Neural cell (in vitro differentiated cells): ENCODE measurements around the gene TRIM14. TPM values are rescaled to one million over a fixed set of nuclear protein-coding genes. Genes with fewer than 3 reads are reported as not detected.

Source experiments
- H2AFZ ChIP-seq: fragments of 200-600, 300-800 bp; sonication (generic), shearing (Covaris generic); 2 replicates; pipeline ENCODE4 v1.6.0; 2014; ENCODE audit warnings: low read depth, mild to moderate bottlenecking, antibody characterized with exemption, low read length, moderate library complexity
- H3F3A ChIP-seq: fragments of 200-600 bp; shearing (Covaris generic); 2 replicates; pipeline ENCODE4 v1.6.1; 2016; ENCODE audit warnings: mild to moderate bottlenecking, moderate library complexity, mixed read lengths, antibody characterized with exemption, low read length; ENCODE audit not compliant: insufficient read depth, poor library complexity, severe bottlenecking
- H3K27ac ChIP-seq: fragments of 200-600, 300-800 bp; sonication (generic), shearing (Covaris generic); 2 replicates; pipeline ENCODE4 v1.5.1; 2014; ENCODE audit warnings: mild to moderate bottlenecking, low read length, moderate library complexity
- H3K27me3 ChIP-seq: fragments of 300-800, 200-600 bp; sonication (generic), shearing (Covaris generic); 2 replicates; pipeline ENCODE4 v1.6.0; 2014; ENCODE audit warnings: mild to moderate bottlenecking, low read depth, low read length, moderate library complexity; ENCODE audit not compliant: insufficient read depth
- H3K36me3 ChIP-seq: fragments of 300-800, 200-600 bp; sonication (generic), shearing (Covaris generic); 2 replicates; pipeline ENCODE4 v1.5.1; 2014; ENCODE audit warnings: mild to moderate bottlenecking, antibody characterized with exemption, low read length, moderate library complexity; ENCODE audit not compliant: insufficient read depth
- H3K4me2 ChIP-seq: fragments of 300-800, 200-600 bp; sonication (generic), shearing (Covaris generic); 2 replicates; pipeline ENCODE4 v1.6.0; 2014; ENCODE audit warnings: mild to moderate bottlenecking, low read length
- H3K4me3 ChIP-seq: fragments of 300-800, 200-600 bp; sonication (generic), shearing (Covaris generic); 2 replicates; pipeline ENCODE4 v1.5.1; 2014; ENCODE audit warnings: mild to moderate bottlenecking, low read length, moderate library complexity
- H3K79me2 ChIP-seq: fragments of 200-600 bp; shearing (Covaris generic); replicated peaks from 2 replicates; pipeline ENCODE4 v1.6.0; 2014; ENCODE audit warnings: mild to moderate bottlenecking, low read length, moderate library complexity; ENCODE audit not compliant: insufficient read depth
- H3K9ac ChIP-seq: fragments of 300-800, 200-600 bp; sonication (generic), shearing (Covaris generic); 2 replicates; pipeline ENCODE4 v1.6.1; 2016; ENCODE audit warnings: mild to moderate bottlenecking, low read length, mixed read lengths
- H3K9me2 ChIP-seq: fragments of 200-600 bp; shearing (Covaris generic); 2 replicates; pipeline ENCODE4 v1.6.1; 2016; ENCODE audit warnings: mild to moderate bottlenecking, low read length, mixed read lengths; ENCODE audit not compliant: insufficient read depth
- H3K9me3 ChIP-seq: fragments of 200-600, 300-800 bp; sonication (generic), shearing (Covaris generic); 2 replicates; pipeline ENCODE4 v1.6.1; 2016; ENCODE audit warnings: mild to moderate bottlenecking, mixed run types, low read length, moderate library complexity, mixed read lengths
- H4K20me1 ChIP-seq: fragments of 200-600 bp; shearing (Covaris generic); 2 replicates; pipeline ENCODE4 v1.6.1; 2016; ENCODE audit warnings: mild to moderate bottlenecking, mixed run types; ENCODE audit not compliant: insufficient read depth
- EP300 ChIP-seq: fragments of 450-650 bp; conservative IDR thresholded peaks from 2 replicates; pipeline ENCODE4 v1.6.1; 2014; ENCODE audit warnings: antibody characterized with exemption, mild to moderate bottlenecking, moderate library complexity; ENCODE audit not compliant: poor library complexity, severe bottlenecking
- EZH2 ChIP-seq: fragments of 200-600, 300-800 bp; shearing (Covaris generic), sonication (generic); IDR thresholded peaks from 2 replicates; pipeline ENCODE4 v1.6.1; 2014; ENCODE audit warnings: antibody characterized with exemption, low read length, borderline replicate concordance, mild to moderate bottlenecking; ENCODE audit not compliant: insufficient read depth, poor library complexity, severe bottlenecking
- MXI1 ChIP-seq: fragments of 450-650 bp; conservative IDR thresholded peaks from 2 replicates; pipeline ENCODE4 v1.6.1; 2014; ENCODE audit warnings: antibody characterized with exemption, mild to moderate bottlenecking; ENCODE audit not compliant: poor library complexity, severe bottlenecking
- POLR2AphosphoS5 ChIP-seq: IDR thresholded peaks from 2 replicates; pipeline ENCODE4 v1.6.1; 2012
- RAD21 ChIP-seq: fragments of 450-650 bp; conservative IDR thresholded peaks from 2 replicates; pipeline ENCODE4 v1.6.1; 2014; ENCODE audit warnings: antibody characterized with exemption, mild to moderate bottlenecking, moderate library complexity
- SMC3 ChIP-seq: fragments of 450-650 bp; conservative IDR thresholded peaks from 2 replicates; pipeline ENCODE4 v1.6.1; 2014; ENCODE audit warnings: antibody characterized with exemption, mild to moderate bottlenecking, moderate library complexity; ENCODE audit not compliant: poor library complexity
- TAF1 ChIP-seq: IDR thresholded peaks from 2 replicates; pipeline ENCODE4 v1.6.1; 2012; ENCODE audit warnings: low read depth
- polyA plus RNA-seq: library from polyadenylated mRNA; depleted of rRNA; stranded (reverse); fragments of >200 nt; gene quantifications from 2 replicates; pipeline ENCODE4 v1.2.3, GENCODE V29; 2014
- TF ChIP-seq, protein P1 (sequence below): fragments of 450-650 bp; IDR thresholded peaks from 2 replicates; pipeline ENCODE4 v1.5.1; 2014; ENCODE audit warnings: antibody characterized with exemption, mild to moderate bottlenecking, moderate library complexity; ENCODE audit not compliant: poor library complexity, severe bottlenecking
- TF ChIP-seq, protein P2 (sequence below): IDR thresholded peaks from 2 replicates; pipeline ENCODE4 v1.6.1; 2012; ENCODE audit warnings: borderline replicate concordance

Gene TRIM14
- polyA plus RNA-seq, 1 donor from 2014 or later, result not detected

DNA sequence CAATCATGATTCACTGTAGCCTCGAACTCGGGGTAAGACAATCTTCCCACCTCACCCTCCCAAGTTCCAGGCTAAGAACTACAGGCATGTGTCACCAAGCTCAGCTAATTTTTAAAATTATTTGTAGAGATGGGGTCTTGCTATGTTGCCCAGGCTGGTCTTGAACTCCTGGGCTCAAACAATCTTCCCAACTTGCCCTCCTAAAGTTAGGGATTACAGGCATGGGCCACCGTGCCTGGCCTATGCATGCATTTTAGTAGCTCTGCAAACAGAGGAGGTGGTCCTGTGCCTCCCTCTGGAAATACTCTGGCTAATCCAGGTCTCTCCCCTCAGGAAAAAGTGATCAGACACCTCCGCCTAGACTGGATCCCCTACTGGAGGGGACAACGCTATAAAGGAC lies 21.5 kb upstream of the TRIM14 start (continued):
- TF ChIP-seq, protein P1, sequence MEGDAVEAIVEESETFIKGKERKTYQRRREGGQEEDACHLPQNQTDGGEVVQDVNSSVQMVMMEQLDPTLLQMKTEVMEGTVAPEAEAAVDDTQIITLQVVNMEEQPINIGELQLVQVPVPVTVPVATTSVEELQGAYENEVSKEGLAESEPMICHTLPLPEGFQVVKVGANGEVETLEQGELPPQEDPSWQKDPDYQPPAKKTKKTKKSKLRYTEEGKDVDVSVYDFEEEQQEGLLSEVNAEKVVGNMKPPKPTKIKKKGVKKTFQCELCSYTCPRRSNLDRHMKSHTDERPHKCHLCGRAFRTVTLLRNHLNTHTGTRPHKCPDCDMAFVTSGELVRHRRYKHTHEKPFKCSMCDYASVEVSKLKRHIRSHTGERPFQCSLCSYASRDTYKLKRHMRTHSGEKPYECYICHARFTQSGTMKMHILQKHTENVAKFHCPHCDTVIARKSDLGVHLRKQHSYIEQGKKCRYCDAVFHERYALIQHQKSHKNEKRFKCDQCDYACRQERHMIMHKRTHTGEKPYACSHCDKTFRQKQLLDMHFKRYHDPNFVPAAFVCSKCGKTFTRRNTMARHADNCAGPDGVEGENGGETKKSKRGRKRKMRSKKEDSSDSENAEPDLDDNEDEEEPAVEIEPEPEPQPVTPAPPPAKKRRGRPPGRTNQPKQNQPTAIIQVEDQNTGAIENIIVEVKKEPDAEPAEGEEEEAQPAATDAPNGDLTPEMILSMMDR, result no peak

DNA sequence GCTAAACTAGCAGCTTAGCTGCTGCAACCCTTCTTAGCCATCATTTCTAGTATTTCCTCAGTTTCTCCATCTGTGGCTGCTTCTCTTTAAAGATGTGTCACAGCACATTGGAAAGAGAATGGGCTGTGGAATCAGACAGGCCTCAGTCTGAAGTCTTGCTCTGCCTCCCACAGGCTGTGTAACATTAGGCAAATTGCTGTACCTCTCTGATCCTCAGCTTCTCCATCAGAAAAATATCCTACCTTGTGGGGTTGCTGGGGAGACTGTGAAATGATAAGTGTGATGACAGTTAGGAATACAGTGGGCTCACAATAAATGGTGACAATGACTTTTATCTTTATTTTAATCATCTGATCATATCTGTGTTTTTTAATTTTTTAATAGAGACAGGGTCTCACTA lies 17.5 kb upstream of the TRIM14 start:
- Histone ChIP-seq H3K79me2 (no peaks in the 10 kb centered on the region), H3F3A (no peaks in the 10 kb centered on the region), H3K27me3 (no peaks in the 10 kb centered on the region), H3K4me3 (no peak overlapping the region), H2AFZ (no peak overlapping the region), H3K4me2 (no peak overlapping the region), H4K20me1 (no peaks in the 10 kb centered on the region), H3K9me2 (no peaks in the 10 kb centered on the region), H3K27ac (no peak overlapping the region), H3K36me3 (no peaks in the 10 kb centered on the region), H3K9me3 (no peaks in the 10 kb centered on the region), H3K9ac (no peak overlapping the region)
- TF ChIP-seq EP300 (no peak), MXI1 (no peak)
- TF ChIP-seq, protein P2, sequence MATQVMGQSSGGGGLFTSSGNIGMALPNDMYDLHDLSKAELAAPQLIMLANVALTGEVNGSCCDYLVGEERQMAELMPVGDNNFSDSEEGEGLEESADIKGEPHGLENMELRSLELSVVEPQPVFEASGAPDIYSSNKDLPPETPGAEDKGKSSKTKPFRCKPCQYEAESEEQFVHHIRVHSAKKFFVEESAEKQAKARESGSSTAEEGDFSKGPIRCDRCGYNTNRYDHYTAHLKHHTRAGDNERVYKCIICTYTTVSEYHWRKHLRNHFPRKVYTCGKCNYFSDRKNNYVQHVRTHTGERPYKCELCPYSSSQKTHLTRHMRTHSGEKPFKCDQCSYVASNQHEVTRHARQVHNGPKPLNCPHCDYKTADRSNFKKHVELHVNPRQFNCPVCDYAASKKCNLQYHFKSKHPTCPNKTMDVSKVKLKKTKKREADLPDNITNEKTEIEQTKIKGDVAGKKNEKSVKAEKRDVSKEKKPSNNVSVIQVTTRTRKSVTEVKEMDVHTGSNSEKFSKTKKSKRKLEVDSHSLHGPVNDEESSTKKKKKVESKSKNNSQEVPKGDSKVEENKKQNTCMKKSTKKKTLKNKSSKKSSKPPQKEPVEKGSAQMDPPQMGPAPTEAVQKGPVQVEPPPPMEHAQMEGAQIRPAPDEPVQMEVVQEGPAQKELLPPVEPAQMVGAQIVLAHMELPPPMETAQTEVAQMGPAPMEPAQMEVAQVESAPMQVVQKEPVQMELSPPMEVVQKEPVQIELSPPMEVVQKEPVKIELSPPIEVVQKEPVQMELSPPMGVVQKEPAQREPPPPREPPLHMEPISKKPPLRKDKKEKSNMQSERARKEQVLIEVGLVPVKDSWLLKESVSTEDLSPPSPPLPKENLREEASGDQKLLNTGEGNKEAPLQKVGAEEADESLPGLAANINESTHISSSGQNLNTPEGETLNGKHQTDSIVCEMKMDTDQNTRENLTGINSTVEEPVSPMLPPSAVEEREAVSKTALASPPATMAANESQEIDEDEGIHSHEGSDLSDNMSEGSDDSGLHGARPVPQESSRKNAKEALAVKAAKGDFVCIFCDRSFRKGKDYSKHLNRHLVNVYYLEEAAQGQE, result no peak
- TF ChIP-seq, protein P1, result no peak

DNA sequence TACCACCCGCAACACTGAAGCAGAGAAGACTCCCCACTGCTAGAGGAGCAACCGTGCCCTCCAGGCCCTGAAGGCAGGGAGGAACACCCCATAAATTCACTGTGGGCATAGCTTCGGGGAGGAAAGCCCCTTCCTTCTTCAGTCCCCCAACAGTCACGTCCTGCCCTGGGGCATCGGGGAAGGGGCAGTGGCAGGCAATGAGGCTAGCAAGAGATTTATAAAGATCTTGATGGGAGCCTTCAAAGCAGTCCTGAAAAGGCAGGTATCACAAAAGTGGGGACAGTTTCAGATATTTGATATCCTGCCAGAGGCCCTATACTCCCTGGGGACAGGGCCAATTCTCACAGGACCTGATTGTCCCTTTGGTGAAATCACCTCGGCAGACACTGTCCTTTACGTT lies 16.9 kb upstream of the TRIM14 start:
- no peaks in the 10 kb centered on the region for H3K27me3 ChIP-seq
- H3K36me3 ChIP-seq, result no peaks in the 10 kb centered on the region
- H3K9ac ChIP-seq, result no peak overlapping the region
- no peaks in the 10 kb centered on the region for H3K79me2 ChIP-seq
- no peaks in the 10 kb centered on the region for H4K20me1 ChIP-seq
- H3K9me2 ChIP-seq, result no peaks in the 10 kb centered on the region
- no peak overlapping the region for H3K4me3 ChIP-seq
- no peak overlapping the region for H3K27ac ChIP-seq
- no peak overlapping the region for H3K4me2 ChIP-seq
- H3K9me3 ChIP-seq, result no peaks in the 10 kb centered on the region
- no peak overlapping the region for H2AFZ ChIP-seq
- H3F3A ChIP-seq, result no peaks in the 10 kb centered on the region
- TF ChIP-seq POLR2AphosphoS5 (no peak), SMC3 (no peak), EZH2 (no peak), EP300 (no peak), TAF1 (no peak), RAD21 (no peak), MXI1 (no peak)
- TF ChIP-seq, protein P2, result no peak
- TF ChIP-seq, protein P1, result no peak
